LoVo (cell line): ENCODE data around the gene MAP4K1.

Experiments
- DNase-seq: peaks from one replicate; pipeline ENCODE4 v3.0.0-alpha.2; 2016; ENCODE audit warnings: low spot score

The MAP4K1 gene

GRCh38 chr19:38617764-38618589 is at the start of gene MAP4K1:
Gene MAP4K1 (minus strand): TSS chr19:38617953. CDS start chr19:38617895, 58 bp downstream.
- no peak for DNase-seq

GRCh38 chr19:38666663-38667511 is 49.1 kb upstream of the MAP4K1 start:
- no peak for DNase-seq

- DNase-seq = peak; percentile 68
Observed at GRCh38 chr19:38665950-38666662, 48.4 kb upstream of the MAP4K1 start.

GRCh38 chr19:38665219-38665931 is 47.6 kb upstream of the MAP4K1 start:
- DNase-seq = no peak

- DNase-seq = no peak
Observed at GRCh38 chr19:38664503-38665211, 46.9 kb upstream of the MAP4K1 start.

GRCh38 chr19:38663957-38664502 is 46.3 kb upstream of the MAP4K1 start:
- no peak for DNase-seq

- DNase-seq = no peak
Observed at GRCh38 chr19:38663156-38663651, 45.5 kb upstream of the MAP4K1 start.

- DNase-seq = no peak
Observed at GRCh38 chr19:38662537-38663155, 44.9 kb upstream of the MAP4K1 start.

- DNase-seq = peak; percentile 66
Observed at GRCh38 chr19:38661996-38662395, 44.2 kb upstream of the MAP4K1 start.

GRCh38 chr19:38661136-38661535 is 43.4 kb upstream of the MAP4K1 start:
- DNase-seq = no peak

GRCh38 chr19:38660724-38661123 is 43.0 kb upstream of the MAP4K1 start:
- DNase-seq = no peak

- DNase-seq = peak; percentile 95
Observed at GRCh38 chr19:38658462-38659306, 40.9 kb upstream of the MAP4K1 start.

GRCh38 chr19:38657633-38658222 is 40.0 kb upstream of the MAP4K1 start:
- DNase-seq = peak; percentile 73

GRCh38 chr19:38656171-38656981 is 38.6 kb upstream of the MAP4K1 start:
- no peak for DNase-seq

- no peak for DNase-seq
Observed at GRCh38 chr19:38655148-38655824, 37.5 kb upstream of the MAP4K1 start.

- DNase-seq = no peak
Observed at GRCh38 chr19:38654628-38655055, 36.9 kb upstream of the MAP4K1 start.

- peak; percentile 62 for DNase-seq
Observed at GRCh38 chr19:38653028-38653571, 35.3 kb upstream of the MAP4K1 start.
